ENCODE measurements around the gene SIK3. TPM values are rescaled to one million over a fixed set of nuclear protein-coding genes. Genes with fewer than 3 reads are reported as not detected.

The SIK3 gene
- total RNA-seq, 1 donor from 2014 or later: 38.4 TPM

GRCh38 chr11:117097014-117097388, 1.2 kb downstream of the SIK3 start:
- intact Hi-C loops (cut with micrococcal nuclease): loop anchor here (1.0 to 5.0 kb wide), 4 partner anchors 19 to 325 kb away; partner anchors contain the start of gene BUD13
- Mint-ChIP-seq H3K27me3 (peaks cover 2% of the 10 kb centered on the region), H3K4me3 (peak overlapping the region; percentile 98), H3K36me3 (ENCODE audit: low read depth) (peaks cover 13% of the 10 kb centered on the region), H3K4me1 (peaks cover 55% of the 10 kb centered on the region), H3K27ac (peak overlapping the region; percentile 98), H3K9me3 (peaks cover 4% of the 10 kb centered on the region)
- DNase-seq: peak; percentile 64

- intact Hi-C loops (cut with micrococcal nuclease): loop anchor here (1.0 to 5.0 kb wide), 3 partner anchors 69 to 324 kb away; partner anchors contain the start of gene BUD13
- Mint-ChIP-seq H3K36me3 (ENCODE audit: low read depth) (peaks cover 17% of the 10 kb centered on the region), H3K27ac (peak overlapping the region; percentile 98), H3K27me3 (peaks cover 2% of the 10 kb centered on the region), H3K9me3 (peaks cover 7% of the 10 kb centered on the region), H3K4me1 (peaks cover 58% of the 10 kb centered on the region), H3K4me3 (peak overlapping the region; percentile 98)
- peak; percentile 86 for DNase-seq
Observed at GRCh38 chr11:117096201-117096991, 1.8 kb downstream of the SIK3 start.

GRCh38 chr11:117095284-117096161, 2.7 kb downstream of the SIK3 start:
- peaks cover 2% of the 10 kb centered on the region for H3K27me3 Mint-ChIP-seq
- peak; percentile 69 for DNase-seq
- H3K27ac Mint-ChIP-seq: peak overlapping the region; percentile 98
- H3K4me3 Mint-ChIP-seq: peak overlapping the region; percentile 98
- peaks cover 59% of the 10 kb centered on the region for H3K4me1 Mint-ChIP-seq
- intact Hi-C loops (cut with micrococcal nuclease): loop anchor here (1.0 to 5.0 kb wide), 4 partner anchors 68 to 323 kb away; partner anchors contain the start of gene BUD13
- H3K36me3 Mint-ChIP-seq (ENCODE audit: low read depth): peaks cover 21% of the 10 kb centered on the region
- H3K9me3 Mint-ChIP-seq: peaks cover 7% of the 10 kb centered on the region

- peaks cover 7% of the 10 kb centered on the region for H3K9me3 Mint-ChIP-seq
- H3K36me3 Mint-ChIP-seq (ENCODE audit: low read depth): peaks cover 23% of the 10 kb centered on the region
- peak overlapping the region; percentile 43 for H3K27ac Mint-ChIP-seq
- no peak for DNase-seq
- peaks cover 65% of the 10 kb centered on the region for H3K4me1 Mint-ChIP-seq
- H3K4me3 Mint-ChIP-seq: peak overlapping the region; percentile 98
- intact Hi-C loops (cut with micrococcal nuclease): loop anchor here (1.0 to 5.0 kb wide), 2 partner anchors 72 to 322 kb away; partner anchors contain the start of gene BUD13
- H3K27me3 Mint-ChIP-seq: no peaks in the 10 kb centered on the region
Observed at GRCh38 chr11:117094776-117095175, 3.5 kb downstream of the SIK3 start.

GRCh38 chr11:117092951-117093590, 5.2 kb downstream of the SIK3 start:
- Mint-ChIP-seq H3K9me3 (peaks cover 7% of the 10 kb centered on the region), H3K27ac (peak overlapping the region; percentile 72), H3K27me3 (no peaks in the 10 kb centered on the region), H3K4me3 (peak overlapping the region; percentile 60), H3K4me1 (peaks cover 62% of the 10 kb centered on the region), H3K36me3 (ENCODE audit: low read depth) (peaks cover 23% of the 10 kb centered on the region)
- no peak for DNase-seq
- intact Hi-C loops (cut with micrococcal nuclease): loop anchor here (1.0 kb wide), 3 partner anchors 20 to 145 kb away; no protein-coding TSS in a partner anchor

GRCh38 chr11:117091753-117092477, 6.3 kb downstream of the SIK3 start:
- H3K9me3 Mint-ChIP-seq: peaks cover 7% of the 10 kb centered on the region
- H3K27me3 Mint-ChIP-seq: no peaks in the 10 kb centered on the region
- H3K27ac Mint-ChIP-seq: peak overlapping the region; percentile 39
- peaks cover 62% of the 10 kb centered on the region for H3K4me1 Mint-ChIP-seq
- intact Hi-C loops (cut with micrococcal nuclease): no loop called here
- no peak overlapping the region for H3K4me3 Mint-ChIP-seq
- no peak for DNase-seq
- peaks cover 24% of the 10 kb centered on the region for H3K36me3 Mint-ChIP-seq (ENCODE audit: low read depth)

GRCh38 chr11:117090111-117090706, 8.0 kb downstream of the SIK3 start:
- no peak for DNase-seq
- Mint-ChIP-seq H3K9me3 (peaks cover 7% of the 10 kb centered on the region), H3K27ac (no peak overlapping the region), H3K36me3 (ENCODE audit: low read depth) (peaks cover 30% of the 10 kb centered on the region), H3K4me1 (peaks cover 50% of the 10 kb centered on the region), H3K27me3 (no peaks in the 10 kb centered on the region), H3K4me3 (no peak overlapping the region)
- intact Hi-C loops (cut with micrococcal nuclease): no loop called here

GRCh38 chr11:117089685-117090084, 8.5 kb downstream of the SIK3 start:
- intact Hi-C loops (cut with micrococcal nuclease): no loop called here
- Mint-ChIP-seq H3K27me3 (no peaks in the 10 kb centered on the region), H3K4me3 (no peak overlapping the region), H3K4me1 (peaks cover 46% of the 10 kb centered on the region), H3K9me3 (peaks cover 7% of the 10 kb centered on the region), H3K36me3 (ENCODE audit: low read depth) (peaks cover 31% of the 10 kb centered on the region), H3K27ac (no peak overlapping the region)
- DNase-seq: no peak

GRCh38 chr11:117087446-117087845, 10.8 kb downstream of the SIK3 start:
- no peaks in the 10 kb centered on the region for H3K27me3 Mint-ChIP-seq
- DNase-seq: no peak
- no peak overlapping the region for H3K27ac Mint-ChIP-seq
- intact Hi-C loops (cut with micrococcal nuclease): no loop called here
- H3K4me1 Mint-ChIP-seq: peaks cover 42% of the 10 kb centered on the region
- H3K36me3 Mint-ChIP-seq (ENCODE audit: low read depth): peaks cover 24% of the 10 kb centered on the region
- H3K9me3 Mint-ChIP-seq: peaks cover 7% of the 10 kb centered on the region
- H3K4me3 Mint-ChIP-seq: no peak overlapping the region

GRCh38 chr11:117084992-117085391, 13.2 kb downstream of the SIK3 start:
- Mint-ChIP-seq H3K4me3 (no peak overlapping the region), H3K27me3 (no peaks in the 10 kb centered on the region), H3K4me1 (peaks cover 29% of the 10 kb centered on the region), H3K36me3 (ENCODE audit: low read depth) (peaks cover 12% of the 10 kb centered on the region), H3K27ac (no peak overlapping the region), H3K9me3 (no peaks in the 10 kb centered on the region)
- no peak for DNase-seq
- intact Hi-C loops (cut with micrococcal nuclease): no loop called here

GRCh38 chr11:117083011-117083935, 15.0 kb downstream of the SIK3 start:
- Mint-ChIP-seq H3K4me3 (no peak overlapping the region), H3K9me3 (no peaks in the 10 kb centered on the region), H3K27me3 (no peaks in the 10 kb centered on the region), H3K27ac (no peak overlapping the region), H3K36me3 (ENCODE audit: low read depth) (peaks cover 12% of the 10 kb centered on the region), H3K4me1 (peaks cover 29% of the 10 kb centered on the region)
- DNase-seq: no peak
- intact Hi-C loops (cut with micrococcal nuclease): loop anchor here (1.0 kb wide), 1 partner anchor 10 kb away; no protein-coding TSS in a partner anchor

GRCh38 chr11:117081908-117082307, 16.3 kb downstream of the SIK3 start:
- Mint-ChIP-seq H3K4me3 (no peak overlapping the region), H3K27ac (no peak overlapping the region), H3K9me3 (no peaks in the 10 kb centered on the region), H3K4me1 (peaks cover 25% of the 10 kb centered on the region), H3K36me3 (ENCODE audit: low read depth) (peaks cover 9% of the 10 kb centered on the region), H3K27me3 (no peaks in the 10 kb centered on the region)
- DNase-seq: no peak
- intact Hi-C loops (cut with micrococcal nuclease): no loop called here

Measured in activated CD4-positive, alpha-beta T cell treated with anti-CD3 and anti-CD28 coated beads, Interleukin-2, amount 10 ng/mL, durations not matched to agents 24 days and 14 days (primary cell).